Measurements from ENCODE around the gene RAB22A.
A peak's percentile ranks its signal among the peaks of the same experiment; 100 is the strongest.
"Not testable (repeated sequence)": the region's sequence is repeated elsewhere in the genome, so short reads cannot be mapped to it uniquely, and the experiment has no call there.

The RAB22A gene

DNA sequence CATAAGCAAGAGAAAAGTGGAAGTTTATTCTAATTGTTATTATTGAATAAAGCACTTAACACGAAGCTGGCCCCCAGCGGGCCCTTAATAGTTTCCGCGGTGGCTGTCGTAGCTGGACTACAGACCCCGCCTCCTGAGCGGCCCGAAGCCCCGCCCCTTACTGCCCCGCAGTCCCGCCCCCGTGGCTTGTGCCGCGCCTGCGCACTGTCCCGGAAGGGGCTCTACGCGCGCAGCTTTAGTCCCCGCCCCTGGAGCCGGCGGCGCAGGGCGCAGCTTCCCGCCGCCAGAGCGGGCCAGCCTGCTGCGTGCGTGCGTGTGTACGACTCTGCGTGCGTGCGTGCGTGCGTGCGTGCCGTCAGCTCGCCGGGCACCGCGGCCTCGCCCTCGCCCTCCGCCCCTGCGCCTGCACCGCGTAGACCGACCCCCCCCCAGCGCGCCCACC lies 79.4 kb downstream of the RAB22A start, which contains the start of gene VAPB:
VAPB (plus strand) TSS at position 348 of the 442 bp plus-strand sequence. CDS start 231 bp downstream, outside the sequence.
- peak; percentile 95 for DNase-seq (ENCODE audit: low spot score)

DNA sequence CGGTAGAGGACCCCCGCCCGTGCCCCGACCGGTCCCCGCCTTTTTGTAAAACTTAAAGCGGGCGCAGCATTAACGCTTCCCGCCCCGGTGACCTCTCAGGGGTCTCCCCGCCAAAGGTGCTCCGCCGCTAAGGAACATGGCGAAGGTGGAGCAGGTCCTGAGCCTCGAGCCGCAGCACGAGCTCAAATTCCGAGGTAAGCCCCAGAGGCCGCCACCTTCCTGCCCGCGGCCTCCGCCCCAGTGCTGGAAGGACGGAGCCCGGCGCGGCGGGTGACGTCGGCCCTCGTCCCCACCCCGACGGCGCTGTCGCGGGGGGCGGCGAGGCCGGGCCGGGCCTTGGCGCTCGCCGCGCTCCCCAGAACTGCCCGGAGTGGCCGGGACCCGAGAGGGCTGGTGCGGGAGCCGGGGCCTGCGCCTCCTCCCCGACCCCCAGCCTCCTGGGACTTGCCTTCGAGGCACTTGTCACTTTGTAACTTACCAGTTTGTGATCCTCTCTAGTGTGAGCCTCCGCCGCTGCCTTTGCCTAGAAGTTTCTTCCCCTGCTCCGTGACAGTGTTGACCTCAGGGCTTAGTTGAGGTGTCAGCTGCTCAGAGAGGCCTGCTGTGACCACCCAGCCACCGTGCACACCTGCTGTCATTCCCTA lies 79.9 kb downstream of the RAB22A start:
- no peak for DNase-seq (ENCODE audit: low spot score)

DNA sequence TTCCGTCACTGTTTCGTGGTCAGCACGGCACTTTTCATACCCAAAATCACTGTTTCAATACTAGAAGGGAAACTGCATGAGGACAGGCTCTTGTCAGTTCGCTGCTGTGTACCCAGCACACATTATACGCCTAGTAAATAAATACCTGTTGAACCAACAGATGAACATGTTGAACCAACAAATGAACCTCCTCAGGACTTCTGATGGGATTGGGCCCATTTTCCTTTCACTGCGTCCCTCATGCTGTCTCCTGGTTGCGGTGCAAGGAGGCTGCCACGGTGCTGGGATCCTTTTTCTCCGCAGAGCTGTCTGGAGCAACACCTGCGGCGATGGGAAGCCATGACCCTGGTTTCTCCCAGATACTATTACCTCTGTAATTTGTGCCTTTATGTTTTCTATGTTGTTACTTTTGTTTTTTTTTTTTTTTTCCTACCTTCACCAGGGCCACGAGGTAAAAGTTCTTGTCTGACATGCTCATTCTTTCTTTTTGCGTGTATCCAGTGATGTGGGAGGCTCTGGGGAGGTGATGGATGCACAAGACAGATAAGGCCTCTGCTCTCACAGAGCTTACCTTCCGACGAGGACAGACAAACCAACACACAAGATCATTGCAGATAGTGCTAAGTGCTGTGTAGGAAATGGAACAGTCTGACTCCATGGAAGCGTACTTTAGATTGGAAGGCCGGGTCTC lies 80.6 kb downstream of the RAB22A start:
- DNase-seq (ENCODE audit: low spot score) = no peak

DNA sequence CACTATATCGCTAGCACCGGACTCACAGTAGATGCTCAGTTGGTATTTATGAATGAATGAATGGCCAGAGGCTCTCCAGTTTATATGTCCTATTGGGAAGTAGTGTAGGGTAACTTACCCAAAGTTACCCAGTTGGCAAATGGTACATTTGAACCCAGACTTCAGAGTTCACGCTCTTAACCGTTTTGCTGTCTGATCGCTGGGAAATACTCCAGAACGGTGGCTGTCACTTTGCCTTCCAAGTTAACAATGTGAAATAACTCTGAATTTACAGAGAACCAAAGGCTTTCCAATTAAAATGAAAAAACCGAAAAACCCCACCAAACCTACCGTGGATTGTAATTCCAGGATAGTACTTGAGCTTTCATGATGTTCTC lies 81.1 kb downstream of the RAB22A start:
- DNase-seq (ENCODE audit: low spot score) = no peak

DNA sequence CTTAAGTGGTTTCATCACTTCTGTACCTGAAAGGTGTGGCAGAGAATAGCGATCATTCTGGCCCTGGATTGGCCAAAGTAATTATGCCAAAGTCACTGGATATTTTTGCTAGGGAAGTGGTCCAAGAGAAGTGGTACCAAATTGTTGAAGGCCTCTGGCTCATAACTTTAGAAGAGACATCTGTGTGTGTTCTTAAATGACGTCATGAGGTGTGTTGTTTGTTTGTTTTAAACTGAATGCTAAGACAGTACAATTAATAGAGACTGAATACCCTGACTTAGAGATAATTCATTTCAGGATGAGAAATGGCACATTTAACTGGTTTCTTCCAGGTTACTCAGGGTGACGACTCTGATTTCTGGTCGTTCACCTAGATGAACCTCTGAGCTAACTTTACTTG lies 82.8 kb downstream of the RAB22A start:
- DNase-seq (ENCODE audit: low spot score) = no peak

DNA sequence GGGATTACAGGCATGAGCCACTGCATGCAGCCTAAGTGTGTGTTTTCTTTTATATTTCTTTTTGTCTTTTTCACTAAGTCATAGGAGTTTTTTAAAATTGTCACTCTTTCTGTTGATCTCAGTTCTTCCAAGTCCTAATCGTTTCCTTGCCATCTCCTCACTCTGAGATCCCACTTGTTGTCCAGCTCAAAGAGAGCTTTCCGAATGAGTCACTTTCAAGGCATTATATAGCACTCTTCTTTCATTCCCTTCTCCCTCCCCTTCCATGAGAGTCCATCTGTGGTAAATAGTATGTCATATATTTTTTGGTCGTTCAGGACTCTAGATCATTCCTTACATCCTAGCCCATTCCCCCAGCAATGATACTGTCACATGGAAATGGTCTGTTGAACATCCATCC lies 83.8 kb downstream of the RAB22A start:
- DNase-seq (ENCODE audit: low spot score) = no peak

DNA sequence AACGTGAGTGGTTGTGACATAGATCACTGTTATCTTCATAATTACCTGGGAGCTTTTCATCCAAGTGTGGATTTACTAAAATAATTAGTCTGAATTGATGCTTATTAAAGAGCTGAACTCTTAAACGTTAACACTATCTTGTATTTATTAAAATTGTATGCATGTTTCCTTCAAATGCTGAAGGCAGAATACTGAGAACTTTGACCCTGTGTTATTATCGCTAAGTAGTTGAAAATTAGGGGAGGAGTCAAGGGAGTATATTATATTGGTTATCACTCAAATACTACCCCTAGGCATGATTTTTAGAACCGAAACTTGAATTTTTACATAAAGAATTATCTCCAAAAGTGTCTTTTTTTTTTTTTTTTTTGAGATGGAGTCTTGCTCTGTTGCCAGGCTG lies 85.3 kb downstream of the RAB22A start:
- no peak for DNase-seq (ENCODE audit: low spot score)

DNA sequence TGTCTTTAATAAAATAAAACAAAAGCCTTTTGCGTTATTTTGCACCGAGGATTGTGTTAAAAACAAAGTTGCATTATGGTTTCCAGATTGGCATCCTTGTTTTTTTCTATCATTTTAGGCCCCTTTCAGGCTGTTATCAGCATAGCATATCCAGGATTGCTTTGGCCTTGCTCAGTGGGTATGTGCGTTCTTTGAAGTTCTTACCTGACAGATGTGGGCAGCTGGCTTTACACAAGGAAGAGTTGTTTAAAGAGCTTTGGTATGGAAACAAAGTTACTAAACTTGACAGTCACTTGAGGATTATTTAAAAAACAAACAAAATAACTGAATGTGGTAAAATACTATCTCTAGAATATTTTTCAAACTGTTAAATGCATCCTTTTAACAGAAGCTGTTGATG lies 86.1 kb downstream of the RAB22A start:
- DNase-seq (ENCODE audit: low spot score) = no peak

DNA sequence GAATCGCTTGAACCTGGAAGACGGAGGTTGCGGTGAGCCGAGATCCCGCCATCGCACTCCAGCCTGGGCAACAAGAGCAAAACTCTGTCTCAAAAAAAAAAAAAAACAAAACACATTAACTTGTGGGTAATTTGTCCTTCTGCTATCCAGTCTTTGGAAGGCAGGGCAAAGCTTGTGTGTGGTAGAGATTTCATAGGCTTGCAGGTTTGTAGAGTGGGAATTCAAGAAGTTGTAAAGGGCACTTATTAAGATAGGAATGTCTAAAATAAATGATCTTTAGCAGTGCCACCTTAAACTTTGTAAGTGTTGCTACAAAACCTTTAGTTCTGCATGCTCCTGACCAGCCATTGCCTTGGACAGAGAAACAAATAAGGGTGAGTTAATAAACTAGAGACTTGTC lies 87.9 kb downstream of the RAB22A start:
- DNase-seq (ENCODE audit: low spot score) = no peak

DNA sequence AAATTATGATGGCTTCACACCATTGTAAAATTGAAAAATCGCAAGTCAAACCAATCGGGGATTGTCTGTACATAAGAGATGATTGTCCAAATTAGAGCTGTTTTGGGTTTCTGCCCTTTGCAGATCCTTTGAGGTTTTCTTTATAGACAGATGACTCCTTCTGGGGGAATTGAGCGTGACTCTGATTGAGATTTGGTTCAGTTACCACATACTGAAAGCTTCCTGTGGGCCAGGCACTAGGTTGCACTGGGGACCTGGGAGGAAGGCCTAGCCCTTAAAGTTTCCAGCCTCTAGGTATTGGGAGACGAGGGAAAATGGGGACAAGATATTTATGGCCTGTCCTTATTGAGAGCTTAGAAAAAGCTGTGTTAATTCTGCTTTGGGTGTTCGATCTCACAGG lies 88.7 kb downstream of the RAB22A start:
- DNase-seq (ENCODE audit: low spot score) = no peak

DNA sequence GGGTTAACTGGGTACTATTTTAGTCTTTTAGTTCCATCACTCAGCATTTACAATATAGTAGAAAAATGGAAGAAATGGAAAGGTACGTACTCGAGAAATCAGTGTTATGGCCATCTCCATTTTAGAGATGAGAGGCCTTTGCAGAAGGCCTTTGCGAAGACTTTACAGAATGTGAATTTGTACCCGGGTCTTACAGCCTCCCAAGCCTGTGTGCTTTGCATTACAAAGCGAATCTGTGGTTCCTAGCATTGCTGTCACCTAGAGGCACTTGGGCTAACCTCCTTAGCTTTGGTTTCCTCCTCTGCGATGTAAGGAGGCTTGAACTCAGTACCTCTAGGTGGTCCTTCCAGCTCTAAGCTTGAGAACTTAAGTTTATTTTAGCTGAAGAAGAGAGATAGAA lies 90.4 kb downstream of the RAB22A start:
- DNase-seq (ENCODE audit: low spot score) = no peak

DNA sequence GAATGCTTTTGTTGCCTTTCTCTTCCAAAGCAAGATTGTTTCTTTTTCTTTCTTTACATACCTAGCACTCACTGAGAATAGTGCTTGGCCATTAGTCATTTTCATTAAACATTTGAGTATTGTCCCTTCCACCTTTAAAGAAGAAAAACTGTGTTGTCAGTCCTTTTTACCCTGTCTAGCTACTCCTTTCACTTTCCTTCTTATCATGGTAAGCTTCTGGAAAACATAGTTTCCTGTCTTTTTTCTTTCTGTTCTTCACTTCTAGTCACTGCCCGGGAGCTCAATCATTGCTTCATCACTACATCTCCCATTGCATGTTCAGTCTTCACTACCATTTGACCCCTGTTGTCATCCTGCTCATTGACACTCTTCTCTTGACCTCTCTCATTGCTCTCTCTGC lies 91.6 kb downstream of the RAB22A start:
- DNase-seq (ENCODE audit: low spot score) = no peak

DNA sequence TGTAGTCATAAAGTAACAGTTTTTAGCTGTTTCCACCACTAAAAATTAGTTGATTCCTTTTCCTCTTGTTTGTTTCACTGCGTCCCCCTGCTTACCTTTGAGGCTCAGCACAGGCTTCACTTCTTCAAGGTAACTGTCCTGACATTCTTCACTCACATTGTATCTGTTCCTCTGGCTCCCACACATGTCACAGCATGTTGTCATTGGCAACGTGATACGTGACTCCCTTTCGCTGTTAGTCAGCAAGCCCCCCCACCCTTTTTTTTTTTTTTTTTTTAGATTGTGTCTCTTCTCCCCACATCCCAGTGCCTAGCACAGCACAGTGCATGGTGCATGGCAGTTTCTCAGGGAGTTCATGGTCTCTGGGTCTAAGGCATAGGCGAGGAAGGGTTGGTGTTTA lies 92.8 kb downstream of the RAB22A start:
- no peak for DNase-seq (ENCODE audit: low spot score)

DNA sequence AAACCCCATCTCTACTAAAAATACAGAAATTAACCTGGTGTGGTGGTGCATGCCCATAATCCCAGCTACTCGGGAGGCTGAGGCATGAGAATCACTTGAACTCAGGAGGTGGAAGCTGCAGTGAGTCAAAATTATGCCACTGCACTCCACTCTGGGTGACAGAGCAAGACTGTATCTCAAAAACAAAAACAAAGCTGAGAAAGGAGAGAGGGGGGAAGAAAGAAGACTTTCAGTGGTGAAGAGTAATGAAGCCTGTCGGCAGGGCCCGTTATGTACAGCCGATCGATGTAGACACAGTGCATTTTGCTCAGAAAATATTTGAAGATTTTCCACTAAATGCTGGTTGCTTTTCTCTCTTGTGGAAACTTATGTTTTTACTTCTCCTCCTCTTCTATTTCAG lies 93.3 kb downstream of the RAB22A start:
- DNase-seq (ENCODE audit: low spot score) = no peak

DNA sequence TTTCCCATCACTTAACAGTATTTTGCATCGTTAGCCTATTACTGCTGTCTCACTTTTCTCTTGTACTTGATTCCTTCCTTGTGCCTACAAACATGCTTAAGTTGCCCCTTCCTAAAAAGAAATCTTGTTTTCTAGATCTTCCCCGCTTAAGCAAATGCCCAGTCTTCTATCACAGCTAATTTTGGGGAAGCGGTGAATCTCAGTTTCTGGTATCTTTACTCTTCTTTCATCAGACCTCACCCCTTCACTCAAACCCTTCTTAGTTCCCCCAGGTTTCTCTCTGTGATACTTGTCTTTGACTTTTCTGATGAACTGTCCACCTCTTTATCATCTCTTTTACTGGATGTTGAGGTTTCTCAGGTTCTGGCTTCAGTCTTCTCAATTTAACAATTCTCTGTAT lies 93.8 kb downstream of the RAB22A start:
- DNase-seq (ENCODE audit: low spot score) = no peak

DNA sequence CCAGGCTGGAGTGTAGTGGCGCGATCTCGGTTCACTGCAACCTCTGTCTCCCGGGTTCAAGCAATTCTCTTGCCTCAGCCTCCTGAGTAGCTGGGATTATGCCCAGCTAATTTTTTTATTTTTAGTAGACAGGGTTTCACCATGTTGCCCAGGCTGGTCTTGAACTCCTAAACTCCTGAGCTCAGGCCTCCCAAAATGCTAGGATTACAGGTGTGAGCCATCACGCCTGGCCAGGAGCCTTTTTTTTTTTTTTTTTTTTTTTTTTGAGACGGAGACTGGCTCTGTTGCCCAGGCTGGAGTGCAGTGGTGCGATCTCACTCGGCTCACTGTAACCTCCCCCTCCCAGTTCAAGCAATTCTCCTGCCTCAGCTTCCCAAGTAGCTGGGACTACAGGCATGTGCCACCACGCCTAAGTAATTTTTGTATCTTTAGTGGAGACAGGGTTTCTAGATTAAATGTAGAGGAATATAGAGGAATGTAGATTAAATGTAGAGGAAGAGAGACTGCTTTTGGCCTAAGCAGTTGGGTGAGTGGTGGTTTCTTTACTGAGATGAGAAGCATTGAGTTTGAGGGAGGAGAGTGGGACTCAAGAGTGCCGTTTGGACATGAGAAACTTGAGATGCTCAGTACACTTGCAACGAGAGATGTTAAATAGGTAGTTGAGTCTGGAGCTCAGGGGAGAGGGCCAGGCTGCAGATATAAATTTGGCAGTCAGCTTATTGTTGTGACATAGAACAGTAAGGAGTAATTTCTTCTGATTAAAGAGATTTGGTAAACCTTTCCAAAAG lies 96.2 kb downstream of the RAB22A start:
- no peak for DNase-seq (ENCODE audit: low spot score)

DNA sequence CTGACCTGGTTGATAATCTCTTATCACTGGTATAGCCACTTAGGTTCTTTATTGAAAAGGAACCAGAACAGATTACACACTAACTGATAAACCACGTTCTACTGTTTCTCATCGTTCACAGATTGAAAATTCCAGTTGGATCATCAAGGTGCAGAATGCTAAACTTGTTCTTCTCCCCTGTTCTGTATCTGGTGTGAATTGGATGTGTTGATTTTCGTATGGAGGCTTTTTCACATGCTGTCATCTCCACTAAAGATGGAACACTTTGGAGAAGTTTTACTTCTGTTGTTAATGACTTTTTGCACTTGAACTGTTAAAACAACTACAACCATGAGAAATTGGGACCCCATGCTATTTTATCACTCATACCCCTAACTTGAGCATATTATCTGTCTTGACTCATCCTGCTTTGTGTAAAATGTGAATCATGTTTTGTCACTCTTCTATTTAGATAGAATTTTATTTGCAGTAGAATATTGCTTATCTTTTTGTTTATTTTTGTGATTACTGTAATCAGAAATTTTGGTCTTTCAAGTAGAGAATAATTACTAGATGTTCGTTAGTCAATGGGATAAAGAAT lies 97.0 kb downstream of the RAB22A start:
- no peak for DNase-seq (ENCODE audit: low spot score)

DNA sequence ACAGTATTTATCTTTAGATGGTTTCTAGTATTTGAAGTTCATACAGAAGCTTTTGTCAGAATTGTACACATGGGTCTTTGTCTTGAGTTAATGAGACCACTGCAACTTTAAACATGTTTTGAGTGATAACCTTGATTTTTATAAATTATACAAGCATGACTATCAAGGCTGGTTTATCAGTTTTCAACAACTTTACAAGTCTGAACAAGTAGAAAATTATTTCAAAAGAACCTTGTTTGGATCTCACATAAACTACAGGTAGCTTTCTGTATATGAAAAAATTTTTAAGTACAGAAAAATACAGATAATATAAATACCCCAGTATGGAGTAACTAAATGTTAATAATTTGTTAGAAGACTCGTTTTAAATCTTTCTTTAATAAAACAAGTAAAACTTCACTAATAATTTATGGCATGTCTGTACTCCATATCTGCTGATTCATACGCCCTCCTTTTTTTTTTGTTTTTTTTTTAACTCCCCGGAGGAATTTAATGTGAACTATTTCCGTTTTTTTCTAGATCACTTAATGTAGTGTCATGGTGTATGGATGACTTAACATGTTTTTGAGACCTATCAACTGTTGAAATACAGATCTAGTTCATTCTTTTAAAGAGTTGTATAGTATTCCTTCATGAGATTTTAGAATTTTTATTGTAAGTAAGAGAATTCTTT lies 97.8 kb downstream of the RAB22A start:
- no peak for DNase-seq (ENCODE audit: low spot score)

DNA sequence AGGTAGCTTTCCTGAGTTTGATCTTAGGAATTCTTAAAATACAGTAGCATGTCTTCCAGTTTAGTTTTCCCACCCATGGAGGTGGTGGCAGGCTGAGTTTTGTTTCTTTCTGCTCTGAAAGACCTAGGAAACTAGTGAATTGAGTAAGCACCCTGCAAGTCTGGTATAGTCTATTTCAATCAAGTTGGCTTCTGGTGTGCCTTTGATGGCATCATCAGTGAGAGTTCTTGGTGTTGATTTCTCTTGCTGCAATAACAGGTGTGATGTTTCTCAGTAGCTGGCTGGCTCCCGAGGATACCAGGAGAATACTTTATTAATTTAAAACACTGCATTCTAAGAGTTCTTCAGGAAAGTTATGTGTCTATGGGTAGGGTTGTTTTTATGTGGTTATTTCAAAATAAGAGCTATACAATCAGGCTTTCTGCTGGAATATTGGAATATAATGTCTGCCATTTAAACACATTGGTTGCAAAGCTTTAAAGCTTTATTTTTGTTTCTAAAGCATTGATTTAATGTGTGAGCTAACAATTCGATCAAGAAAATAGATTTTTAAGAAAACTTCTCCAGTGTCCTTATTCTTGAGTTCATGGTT lies 98.5 kb downstream of the RAB22A start:
- peak; percentile 36 for DNase-seq (ENCODE audit: low spot score)

DNA sequence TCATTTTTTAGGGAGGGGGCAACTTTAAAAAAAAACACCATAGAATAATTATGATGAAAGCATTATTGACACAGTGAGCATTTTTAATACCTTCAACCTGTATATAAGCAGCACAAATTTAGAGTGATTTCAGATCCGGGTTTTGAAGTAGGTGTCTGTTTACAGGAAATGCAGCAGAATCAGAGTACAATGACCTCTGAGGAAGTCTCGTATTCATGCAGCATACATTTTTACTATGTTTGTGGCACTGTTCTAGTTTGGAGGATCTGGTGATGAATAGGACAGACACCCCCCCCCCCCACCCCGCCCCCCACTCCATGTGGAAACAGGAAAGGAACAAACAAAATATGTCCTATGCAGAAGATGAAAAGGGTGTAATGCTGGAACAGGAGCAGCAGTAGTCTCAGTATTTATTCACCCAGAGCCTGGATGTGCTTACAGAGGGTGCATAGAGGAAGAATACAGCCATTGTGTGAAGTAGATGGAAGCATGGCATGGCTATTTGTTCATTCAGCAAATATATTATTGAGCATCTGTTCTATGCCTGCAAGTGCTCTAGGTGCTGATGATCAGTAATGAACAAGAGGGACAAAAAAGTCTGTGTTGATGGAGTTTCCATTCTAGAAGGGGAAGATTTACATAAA lies 99.2 kb downstream of the RAB22A start:
- DNase-seq (ENCODE audit: low spot score) = peak; percentile 39

DNA sequence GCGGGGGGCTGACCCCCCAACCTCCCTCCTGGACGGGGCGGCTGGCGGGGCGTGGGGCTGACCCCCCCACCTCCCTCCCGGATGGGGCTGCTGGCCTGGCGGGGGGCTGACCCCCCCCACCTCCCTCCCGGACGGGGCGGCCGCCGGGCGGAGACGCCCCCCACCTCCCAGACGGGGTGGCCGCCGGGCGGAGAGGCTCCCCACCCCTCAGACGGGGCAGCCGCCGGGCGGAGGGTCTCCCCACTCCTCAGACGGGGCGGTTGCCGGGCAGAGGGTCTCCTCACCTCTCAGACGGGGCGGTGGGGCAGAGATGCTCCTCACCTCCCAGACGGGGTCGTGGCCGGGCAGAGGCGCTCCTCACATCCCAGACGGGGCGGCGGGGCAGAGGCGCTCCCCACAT lies 104.7 kb downstream of the RAB22A start:
- not testable (repeated sequence) for DNase-seq (ENCODE audit: low spot score)
